GM23248 (cell line): ENCODE results near the gene PLXNB1. TPM values are rescaled to one million over a fixed set of nuclear protein-coding genes. Genes with fewer than 3 reads are reported as not detected.

ENCODE experiments used
- DNase-seq: peaks from one replicate; pipeline ENCODE4 v3.0.0-alpha.2; 2015
- H2AFZ ChIP-seq: fragments of 200-600 bp; sonication (generic); 2 replicates; pipeline ENCODE4 v1.6.1; 2016; ENCODE audit warnings: antibody characterized with exemption
- H3F3A ChIP-seq: fragments of 200-600 bp; sonication (generic); 2 replicates; pipeline ENCODE4 v1.6.1; 2016; ENCODE audit warnings: mild to moderate bottlenecking, antibody characterized with exemption, mixed run types; ENCODE audit not compliant: insufficient read depth
- H3K27ac ChIP-seq: fragments of 200-600 bp; sonication (generic); 2 replicates; pipeline ENCODE4 v1.5.1; 2016; ENCODE audit warnings: mild to moderate bottlenecking
- H3K27me3 ChIP-seq: fragments of 200-600 bp; sonication (generic); replicated peaks from 2 replicates; pipeline ENCODE4 v1.6.1; 2016; ENCODE audit warnings: mild to moderate bottlenecking; ENCODE audit not compliant: insufficient read depth
- H3K36me3 ChIP-seq: fragments of 200-600 bp; sonication (generic); 2 replicates; pipeline ENCODE4 v1.6.1; 2016; ENCODE audit warnings: low read depth, mild to moderate bottlenecking
- H3K4me1 ChIP-seq: fragments of 200-600 bp; sonication (generic); 2 replicates; pipeline ENCODE4 v1.6.1; 2016; ENCODE audit warnings: mild to moderate bottlenecking; ENCODE audit not compliant: insufficient read depth
- H3K4me2 ChIP-seq: fragments of 200-600 bp; sonication (generic); one replicate; pipeline ENCODE4 v1.6.1; 2016; ENCODE audit warnings: mild to moderate bottlenecking; ENCODE audit not compliant: unreplicated experiment
- H3K4me3 ChIP-seq: fragments of 200-600 bp; sonication (generic); 2 replicates; pipeline ENCODE4 v1.5.1; 2016; ENCODE audit warnings: mild to moderate bottlenecking
- H3K79me2 ChIP-seq: fragments of 200-600 bp; sonication (generic); 2 replicates; pipeline ENCODE4 v1.6.1; 2016; ENCODE audit warnings: mild to moderate bottlenecking; ENCODE audit not compliant: insufficient read depth
- H3K9ac ChIP-seq: fragments of 200-600 bp; sonication (generic); 2 replicates; pipeline ENCODE4 v1.6.1; 2016; ENCODE audit warnings: mild to moderate bottlenecking
- H3K9me2 ChIP-seq: fragments of 200-600 bp; sonication (generic); 2 replicates; pipeline ENCODE4 v1.6.1; 2016; ENCODE audit warnings: mixed run types, mild to moderate bottlenecking, moderate library complexity; ENCODE audit not compliant: insufficient read depth
- H3K9me3 ChIP-seq: fragments of 200-600 bp; sonication (generic); one replicate; pipeline ENCODE4 v1.6.1; 2017; ENCODE audit warnings: low read depth
- H4K20me1 ChIP-seq: fragments of 200-600 bp; sonication (generic); 2 replicates; pipeline ENCODE4 v1.6.0; 2016; ENCODE audit not compliant: insufficient read depth
- EZH2 ChIP-seq: fragments of 200-600 bp; sonication (generic); IDR thresholded peaks from 2 replicates; pipeline ENCODE4 v1.6.1; 2018; ENCODE audit warnings: antibody characterized with exemption, mild to moderate bottlenecking; ENCODE audit not compliant: insufficient read depth, poor library complexity, severe bottlenecking
- EZH2phosphoT487 ChIP-seq: fragments of 200-600 bp; sonication (generic); IDR thresholded peaks from 2 replicates; pipeline ENCODE4 v1.6.1; 2018; ENCODE audit warnings: antibody characterized with exemption, moderate library complexity, mild to moderate bottlenecking, low read depth; ENCODE audit not compliant: insufficient read depth
- WGBS, 2 experiments: methylation state at CpG; one replicate each; pipeline ENCODE4 v1.1.6; 2015 to 2017; ENCODE audit warnings: low lambda C conversion rate in 2 of 2, low coverage in 1 of 2; ENCODE audit errors: missing lambda C conversion rate in 2 of 2; 5-methylcytosine and 5-hydroxymethylcytosine counted together
- in situ Hi-C: fragments of 300-500 bp; cut with MboI; formaldehyde crosslinking; loops from 2 replicates; pipeline ENCODE4 v1.15.0; 2020
- polyA plus RNA-seq: library from polyadenylated mRNA; unstranded; fragments of >200 nt; fragmentation: Nextera tagmentation; extraction: Ambion mirVana; gene quantifications from 2 replicates; pipeline ENCODE4 v1.2.1, GENCODE V29; 2016
- total RNA-seq: library from RNA; depleted of rRNA; stranded (reverse); fragments of >200 nt; shearing (Covaris generic); gene quantifications from 2 replicates; pipeline ENCODE4 v1.2.3, GENCODE V29; 2014

The PLXNB1 gene
- total and polyA plus RNA-seq, 2 experiments from 2014 or later = 3.3 to 5.5 TPM

DNA sequence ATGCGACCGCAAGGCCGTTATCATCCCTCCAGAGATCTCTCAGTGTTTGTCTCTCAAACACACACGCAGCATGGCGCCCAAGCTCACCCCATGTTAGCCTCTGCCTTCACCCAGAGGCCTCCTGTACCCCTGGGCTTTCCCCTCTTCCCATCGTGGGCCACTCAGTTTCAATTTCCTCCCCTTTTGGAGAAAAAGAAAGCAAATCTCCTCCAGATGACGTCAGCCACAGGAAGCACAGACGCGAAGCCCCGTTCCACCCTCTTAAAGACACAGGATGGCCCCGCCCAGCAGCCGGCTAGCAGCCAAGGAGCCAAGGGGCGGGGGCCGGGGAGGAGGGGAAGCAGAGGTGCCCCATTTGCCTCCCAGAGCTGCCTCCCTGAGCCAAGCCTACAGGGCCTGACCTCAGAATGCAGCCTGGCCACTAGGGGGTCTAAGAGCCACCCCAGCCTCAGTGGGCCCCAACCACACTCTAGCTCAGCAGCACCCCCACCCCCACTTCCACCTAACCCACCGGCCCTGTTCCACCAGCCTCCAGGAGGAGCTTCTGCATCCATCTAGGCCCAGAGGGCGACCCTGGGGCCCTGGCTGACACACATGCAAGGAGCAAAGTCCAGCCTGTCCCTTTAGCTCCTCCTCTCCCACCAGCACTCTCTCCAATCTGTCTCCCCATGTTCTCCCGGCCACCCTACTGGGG lies 43.2 kb upstream of the PLXNB1 start:
- Histone ChIP-seq H2AFZ (peak overlapping the region; percentile 77), H3K9me3 (no peaks in the 10 kb centered on the region), H3K4me3 (peak overlapping the region; percentile 85), H3K9me2 (no peaks in the 10 kb centered on the region), H3K79me2 (peaks cover 46% of the 10 kb centered on the region), H3K27me3 (no peaks in the 10 kb centered on the region), H4K20me1 (no peaks in the 10 kb centered on the region), H3K9ac (peak overlapping the region; percentile 92), H3K36me3 (peaks cover under 1% of the 10 kb centered on the region; the same call in 1 of the 2 replicates), H3K4me1 (peaks cover 11% of the 10 kb centered on the region; the same call in 1 of the 2 replicates), H3K4me2 (peak overlapping the region; percentile 75), H3K27ac (peak overlapping the region; percentile 93), H3F3A (peaks cover 8% of the 10 kb centered on the region; the same call in 1 of the 2 replicates)
- DNase-seq = peak; percentile 96
- WGBS, 2 experiments = 4 to 12% methylated on average over 8 to 17 of the region's 17 CpGs
- TF ChIP-seq EZH2phosphoT487 = no peak
- no peak for TF ChIP-seq EZH2
- in situ Hi-C loops = no loop called here

DNA sequence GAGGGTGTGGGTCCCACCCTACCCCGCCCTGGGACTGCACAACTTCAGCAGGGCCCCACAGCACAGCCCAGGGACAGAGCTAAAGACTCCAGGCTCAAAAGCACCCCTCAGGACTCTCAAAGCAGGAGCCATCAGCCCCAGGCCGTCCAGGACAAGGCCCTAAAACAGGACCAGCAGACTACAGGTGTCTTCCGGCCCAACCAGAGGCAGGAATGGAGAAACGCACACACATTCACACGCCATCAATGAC lies 42.7 kb upstream of the PLXNB1 start:
- Histone ChIP-seq H3K4me2 (peak overlapping the region; percentile 75), H4K20me1 (no peaks in the 10 kb centered on the region), H3K9me2 (no peaks in the 10 kb centered on the region), H3K36me3 (peaks cover 5% of the 10 kb centered on the region; the same call in 1 of the 2 replicates), H3K4me3 (peak overlapping the region; percentile 85), H3K27ac (peak overlapping the region; percentile 93), H2AFZ (peak overlapping the region; percentile 77), H3K79me2 (peaks cover 51% of the 10 kb centered on the region), H3K4me1 (peaks cover 15% of the 10 kb centered on the region), H3F3A (peaks cover 9% of the 10 kb centered on the region; the same call in 1 of the 2 replicates), H3K9ac (peak overlapping the region; percentile 92), H3K9me3 (no peaks in the 10 kb centered on the region), H3K27me3 (no peaks in the 10 kb centered on the region)
- no peak for TF ChIP-seq EZH2
- TF ChIP-seq EZH2phosphoT487 = no peak
- in situ Hi-C loops = no loop called here
- no peak for DNase-seq
- 0 to 1% methylated on average over 5 of the region's 5 CpGs for WGBS, 2 experiments

DNA sequence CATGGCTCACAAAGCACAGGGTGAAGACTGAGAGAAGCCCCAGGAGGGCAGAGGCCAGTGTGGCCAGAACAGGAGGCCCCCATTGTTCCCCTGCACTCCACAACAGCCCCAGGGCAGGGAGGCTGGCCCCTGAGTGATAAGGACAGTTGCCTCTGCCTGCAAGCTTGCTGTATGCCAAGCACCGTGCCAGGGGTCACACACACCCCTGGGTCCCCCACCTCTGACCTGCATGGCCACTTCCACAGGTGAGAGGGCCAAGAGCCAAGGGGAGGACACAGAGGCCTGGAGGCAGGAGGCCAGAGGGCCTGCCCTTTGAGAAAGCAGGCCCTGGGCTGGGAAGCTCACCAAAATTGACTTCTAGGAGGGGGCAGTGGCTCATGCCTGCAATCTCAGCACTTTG lies 40.4 kb upstream of the PLXNB1 start:
- DNase-seq = no peak
- in situ Hi-C loops = no loop called here
- H3K9me2 ChIP-seq = no peaks in the 10 kb centered on the region
- no peak overlapping the region for H3K9ac ChIP-seq
- no peaks in the 10 kb centered on the region for H4K20me1 ChIP-seq
- no peak overlapping the region for H3K4me3 ChIP-seq
- no peak overlapping the region for H2AFZ ChIP-seq
- H3F3A ChIP-seq = peaks cover 16% of the 10 kb centered on the region
- 92 to 100% methylated on average over 1 of the region's 1 CpG for WGBS, 2 experiments
- no peak overlapping the region for H3K27ac ChIP-seq
- no peaks in the 10 kb centered on the region for H3K27me3 ChIP-seq
- peaks cover 30% of the 10 kb centered on the region for H3K4me1 ChIP-seq
- no peaks in the 10 kb centered on the region for H3K9me3 ChIP-seq
- no peak for TF ChIP-seq EZH2
- no peak for TF ChIP-seq EZH2phosphoT487
- peaks cover 63% of the 10 kb centered on the region for H3K79me2 ChIP-seq
- H3K4me2 ChIP-seq = no peak overlapping the region
- H3K36me3 ChIP-seq = peaks cover 6% of the 10 kb centered on the region; the same call in 1 of the 2 replicates

DNA sequence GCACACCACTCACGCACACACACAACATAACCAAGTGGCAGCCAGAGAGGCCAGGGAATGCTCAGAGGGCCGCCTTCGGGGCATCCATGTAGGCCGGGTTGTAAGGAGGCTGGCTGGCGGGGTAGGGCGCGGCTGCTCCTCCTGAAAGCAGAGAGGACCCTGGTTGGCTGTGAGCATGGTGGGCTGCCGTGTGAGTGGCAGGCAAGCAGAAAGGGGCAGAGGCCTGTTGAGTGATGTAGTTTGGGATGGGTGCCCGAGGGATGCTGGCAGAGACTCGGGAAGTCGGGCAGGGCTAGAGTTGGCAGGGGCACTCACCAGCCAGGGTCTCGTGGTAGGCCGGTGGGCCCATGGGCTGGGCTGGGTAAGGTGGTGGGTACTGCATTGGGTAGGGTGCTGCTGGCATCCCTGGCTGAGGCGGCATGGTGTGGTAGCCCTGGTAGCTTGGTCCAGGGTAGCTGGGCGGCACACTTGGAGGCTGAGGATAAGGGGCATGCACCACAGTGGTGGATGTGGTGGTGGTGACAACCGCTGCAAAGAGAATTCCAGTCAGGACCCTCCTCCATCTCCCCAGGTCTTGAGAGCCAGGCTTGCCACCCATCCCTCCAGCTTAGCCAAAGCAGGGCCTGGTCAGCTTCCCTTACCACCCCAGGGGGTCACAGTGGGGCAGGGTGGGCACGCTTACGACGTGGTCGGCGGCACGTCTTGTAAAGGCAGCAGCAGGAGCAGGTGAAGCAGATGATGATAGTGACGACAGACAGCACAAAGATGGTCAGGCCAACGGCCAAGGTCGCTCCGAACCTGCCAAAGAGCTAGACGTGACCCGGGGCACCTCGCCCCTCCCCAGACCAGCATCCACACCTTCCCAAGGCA lies 39.4 kb upstream of the PLXNB1 start:
- H4K20me1 ChIP-seq = no peaks in the 10 kb centered on the region
- no peaks in the 10 kb centered on the region for H3K9me3 ChIP-seq
- no peak for DNase-seq
- no peak overlapping the region for H3K27ac ChIP-seq
- H3K36me3 ChIP-seq = peaks cover 6% of the 10 kb centered on the region; the same call in 1 of the 2 replicates
- peaks cover 35% of the 10 kb centered on the region for H3K4me1 ChIP-seq
- H2AFZ ChIP-seq = no peak overlapping the region
- TF ChIP-seq EZH2 = no peak
- H3K79me2 ChIP-seq = peaks cover 63% of the 10 kb centered on the region
- H3K4me2 ChIP-seq = no peak overlapping the region
- in situ Hi-C loops = loop anchor here (5.0 kb wide), 1 partner anchor 83 kb away; no protein-coding TSS in a partner anchor
- H3K4me3 ChIP-seq = no peak overlapping the region
- 68 to 73% methylated on average over 25 to 29 of the region's 29 CpGs for WGBS, 2 experiments
- H3K9me2 ChIP-seq = no peaks in the 10 kb centered on the region
- no peaks in the 10 kb centered on the region for H3K27me3 ChIP-seq
- peaks cover 21% of the 10 kb centered on the region for H3F3A ChIP-seq
- 0 out of 2 replicates have a peak overlapping the region, but pooled peaks have one; percentile 9 for H3K9ac ChIP-seq
